Mammary epithelial cell (primary cell): Measurements from ENCODE around the gene KIF13A.

Experiments used
- CTCF ChIP-seq, 2 donors: IDR thresholded peaks in 1 of 2; conservative IDR thresholded peaks in 1 of 2; 2 replicates each; pipeline ENCODE4 v1.5.1; 2011 to 2012; ENCODE audit warnings: inconsistent platforms in 2 of 2, low read length in 2 of 2, mild to moderate bottlenecking in 2 of 2, control low read depth in 1 of 2, low read depth in 1 of 2; ENCODE audit not compliant: insufficient read depth in 1 of 2; ENCODE audit errors: extremely low read depth in 1 of 2
- EZH2 ChIP-seq: IDR thresholded peaks from 2 replicates; pipeline ENCODE4 v1.6.1; 2012; ENCODE audit warnings: low read length, inconsistent platforms, borderline replicate concordance

- TF ChIP-seq CTCF (conservative IDR thresholded peaks at IDR 0.05 in 1 of 2, IDR thresholded peaks at IDR 0.05 in 1 of 2; ENCODE audit: extremely low read depth in 1 of 2, insufficient read depth in 1 of 2, low read depth in 1 of 2, low read length in 2 of 2) (no peak), EZH2 (no peak)
These were observed 116.9 kb downstream of the KIF13A start for GRCh38 chr6:17870300-17871188.
